PC-9 (cell line): Measurements from ENCODE around the gene TENM4.
"Not testable (repeated sequence)": the region's sequence is repeated elsewhere in the genome, so short reads cannot be mapped to it uniquely, and the experiment has no call there.

ENCODE experiments used
- EZH2 ChIP-seq: fragments of 200-600 bp; sonication (generic); IDR thresholded peaks from 2 replicates; pipeline ENCODE4 v1.8.0; 2017; ENCODE audit warnings: antibody characterized with exemption, low read depth
- TF ChIP-seq, protein P1 (sequence below): fragments of 200-600 bp; sonication (generic); conservative IDR thresholded peaks from 2 replicates; pipeline ENCODE4 v1.6.1; 2017; ENCODE audit warnings: mixed run types, antibody characterized with exemption, mild to moderate bottlenecking, moderate library complexity

DNA sequence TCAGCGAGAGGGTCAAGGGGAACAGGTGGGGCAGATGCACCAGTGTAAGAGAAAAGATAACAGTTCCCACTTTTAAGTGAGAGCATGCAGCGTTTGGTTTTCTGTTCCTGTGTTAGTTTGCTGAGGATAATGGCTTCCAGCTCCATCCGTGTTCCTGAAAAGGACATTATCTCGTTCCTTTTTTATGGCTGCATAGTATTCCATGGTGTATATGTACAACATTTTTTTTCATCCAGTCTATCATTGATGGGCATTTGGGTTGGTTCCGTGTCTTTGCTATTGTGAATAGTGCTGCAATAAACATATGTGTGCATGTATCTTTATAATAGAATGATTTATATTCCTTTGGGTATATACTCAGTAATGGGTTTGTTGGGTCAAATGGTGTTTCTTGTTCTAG is 218.7 kb downstream of the TENM4 start:
- TF ChIP-seq, protein P1, sequence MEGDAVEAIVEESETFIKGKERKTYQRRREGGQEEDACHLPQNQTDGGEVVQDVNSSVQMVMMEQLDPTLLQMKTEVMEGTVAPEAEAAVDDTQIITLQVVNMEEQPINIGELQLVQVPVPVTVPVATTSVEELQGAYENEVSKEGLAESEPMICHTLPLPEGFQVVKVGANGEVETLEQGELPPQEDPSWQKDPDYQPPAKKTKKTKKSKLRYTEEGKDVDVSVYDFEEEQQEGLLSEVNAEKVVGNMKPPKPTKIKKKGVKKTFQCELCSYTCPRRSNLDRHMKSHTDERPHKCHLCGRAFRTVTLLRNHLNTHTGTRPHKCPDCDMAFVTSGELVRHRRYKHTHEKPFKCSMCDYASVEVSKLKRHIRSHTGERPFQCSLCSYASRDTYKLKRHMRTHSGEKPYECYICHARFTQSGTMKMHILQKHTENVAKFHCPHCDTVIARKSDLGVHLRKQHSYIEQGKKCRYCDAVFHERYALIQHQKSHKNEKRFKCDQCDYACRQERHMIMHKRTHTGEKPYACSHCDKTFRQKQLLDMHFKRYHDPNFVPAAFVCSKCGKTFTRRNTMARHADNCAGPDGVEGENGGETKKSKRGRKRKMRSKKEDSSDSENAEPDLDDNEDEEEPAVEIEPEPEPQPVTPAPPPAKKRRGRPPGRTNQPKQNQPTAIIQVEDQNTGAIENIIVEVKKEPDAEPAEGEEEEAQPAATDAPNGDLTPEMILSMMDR, result not testable (repeated sequence)
- TF ChIP-seq EZH2, result not testable (repeated sequence)
